GM19025 (cell line): ENCODE data around the gene PARK7.

ENCODE experiments used
- ATAC-seq: cut with Tn5 transposase; IDR thresholded peaks from one replicate; pipeline ENCODE4 v1.9.1; 2021; ENCODE audit warnings: mild to moderate bottlenecking, low read depth, moderate library complexity; ENCODE audit not compliant: unreplicated experiment

The PARK7 gene

GRCh38 chr1:8004803-8005573 lies 43.5 kb downstream of the PARK7 start:
- no peak for ATAC-seq

GRCh38 chr1:8006037-8006963 lies 44.8 kb downstream of the PARK7 start:
- ATAC-seq: no peak

GRCh38 chr1:8009043-8010002 lies 47.8 kb downstream of the PARK7 start:
- ATAC-seq: no peak

- ATAC-seq: no peak
Measured at GRCh38 chr1:8010080-8010664, 48.7 kb downstream of the PARK7 start.

- ATAC-seq: no peak
Measured at GRCh38 chr1:8011016-8011415, 49.5 kb downstream of the PARK7 start.

- no peak for ATAC-seq
Measured at GRCh38 chr1:8011923-8012858, 50.7 kb downstream of the PARK7 start.

- ATAC-seq: no peak
Measured at GRCh38 chr1:8012955-8013354, 51.4 kb downstream of the PARK7 start.

GRCh38 chr1:8013399-8013798 lies 51.9 kb downstream of the PARK7 start:
- ATAC-seq: no peak

GRCh38 chr1:8013800-8014199 lies 52.3 kb downstream of the PARK7 start:
- no peak for ATAC-seq

- no peak for ATAC-seq
Measured at GRCh38 chr1:8014381-8014988, 53.0 kb downstream of the PARK7 start.

GRCh38 chr1:8015036-8015808 lies 53.7 kb downstream of the PARK7 start:
- no peak for ATAC-seq

GRCh38 chr1:8015809-8016165 lies 54.3 kb downstream of the PARK7 start:
- no peak for ATAC-seq

GRCh38 chr1:8016210-8016894 lies 54.8 kb downstream of the PARK7 start:
- ATAC-seq: no peak

- no peak for ATAC-seq
Measured at GRCh38 chr1:8016895-8017241, 55.4 kb downstream of the PARK7 start.

GRCh38 chr1:8017495-8018197 lies 56.1 kb downstream of the PARK7 start:
- ATAC-seq: no peak

- no peak for ATAC-seq
Measured at GRCh38 chr1:8018492-8019228, 57.1 kb downstream of the PARK7 start.
